Cardiac muscle cell (in vitro differentiated cells and primary cell): ENCODE results near the gene OR13A1. TPM values are rescaled to one million over a fixed set of nuclear protein-coding genes. Genes with fewer than 3 reads are reported as not detected.
"Not testable (repeated sequence)": the region's sequence is repeated elsewhere in the genome, so short reads cannot be mapped to it uniquely, and the experiment has no call there.

ENCODE experiments used
- DNase-seq, 2 donors: peaks; one replicate each; pipeline versions ENCODE4 v3.0.0 to v3.0.0-alpha.2; 2010 to 2017; ENCODE audit warnings: low read depth in 1 of 2, low spot score in 1 of 2
- H3K27ac ChIP-seq: fragments of 200-600 bp; sonication (generic); 2 replicates; pipeline ENCODE4 v1.5.1; 2016
- H3K27me3 ChIP-seq: fragments of 200-600 bp; sonication (generic); 2 replicates; pipeline ENCODE4 v1.6.0; 2016; ENCODE audit warnings: control low read depth
- H3K36me3 ChIP-seq: fragments of 200-600 bp; sonication (generic); 2 replicates; pipeline ENCODE4 v1.5.1; 2016; ENCODE audit warnings: control low read depth
- H3K4me1 ChIP-seq: fragments of 200-600 bp; sonication (generic); 2 replicates; pipeline ENCODE4 v1.8.1; 2017; ENCODE audit warnings: low read depth, mild to moderate bottlenecking, mixed run types
- H3K4me3 ChIP-seq: fragments of 200-600 bp; sonication (generic); 2 replicates; pipeline ENCODE4 v1.5.1; 2016; ENCODE audit warnings: mild to moderate bottlenecking
- H3K9me3 ChIP-seq: fragments of 200-600 bp; sonication (generic); 2 replicates; pipeline ENCODE4 v1.5.1; 2017; ENCODE audit warnings: low read depth, mild to moderate bottlenecking, control low read depth
- polyA plus RNA-seq: library from polyadenylated mRNA; unstranded; fragments of >200 nt; fragmentation: Nextera tagmentation; extraction: Ambion mirVana; gene quantifications from 2 replicates; pipeline ENCODE4 v1.2.1, GENCODE V29; 2016
- total RNA-seq: library from RNA; depleted of rRNA; stranded (reverse); fragments of >200 nt; gene quantifications from 2 replicates; pipeline ENCODE4 v1.2.3, GENCODE V29; 2016
- TF ChIP-seq, protein P1 (sequence below): IDR thresholded peaks from 2 replicates; pipeline ENCODE4 v1.5.1; 2012; ENCODE audit warnings: low read depth, mild to moderate bottlenecking, low read length

The OR13A1 gene
- total and polyA plus RNA-seq, 2 experiments from 2014 or later = 0.15 to 0.38 TPM

GRCh38 chr10:45340420-45340819 is 25.0 kb upstream of the OR13A1 start:
- not testable (repeated sequence) for H3K9me3 ChIP-seq, DNase-seq, H3K4me1 ChIP-seq, H3K27ac ChIP-seq, H3K27me3 ChIP-seq, H3K4me3 ChIP-seq, H3K36me3 ChIP-seq

DNA sequence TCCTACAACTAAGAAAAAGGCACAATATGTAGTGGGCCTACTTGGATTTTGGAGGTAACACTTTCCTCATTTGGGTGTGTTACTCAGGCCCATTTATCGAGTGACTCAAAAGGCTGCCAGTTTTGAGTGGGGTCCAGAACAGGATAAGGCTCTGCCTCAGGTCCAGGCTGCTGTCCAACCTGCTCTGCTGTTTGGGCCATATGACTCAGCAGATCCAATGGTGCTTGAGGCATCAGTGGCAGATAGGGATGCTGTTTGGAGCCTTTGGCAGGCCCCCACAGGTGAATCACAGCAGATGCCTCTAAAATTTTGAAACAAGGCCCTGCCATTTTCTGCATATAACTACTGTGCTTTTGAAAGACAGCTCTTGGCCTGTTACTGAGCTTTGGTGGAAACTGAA is 24.5 kb upstream of the OR13A1 start:
- TF ChIP-seq, protein P1, sequence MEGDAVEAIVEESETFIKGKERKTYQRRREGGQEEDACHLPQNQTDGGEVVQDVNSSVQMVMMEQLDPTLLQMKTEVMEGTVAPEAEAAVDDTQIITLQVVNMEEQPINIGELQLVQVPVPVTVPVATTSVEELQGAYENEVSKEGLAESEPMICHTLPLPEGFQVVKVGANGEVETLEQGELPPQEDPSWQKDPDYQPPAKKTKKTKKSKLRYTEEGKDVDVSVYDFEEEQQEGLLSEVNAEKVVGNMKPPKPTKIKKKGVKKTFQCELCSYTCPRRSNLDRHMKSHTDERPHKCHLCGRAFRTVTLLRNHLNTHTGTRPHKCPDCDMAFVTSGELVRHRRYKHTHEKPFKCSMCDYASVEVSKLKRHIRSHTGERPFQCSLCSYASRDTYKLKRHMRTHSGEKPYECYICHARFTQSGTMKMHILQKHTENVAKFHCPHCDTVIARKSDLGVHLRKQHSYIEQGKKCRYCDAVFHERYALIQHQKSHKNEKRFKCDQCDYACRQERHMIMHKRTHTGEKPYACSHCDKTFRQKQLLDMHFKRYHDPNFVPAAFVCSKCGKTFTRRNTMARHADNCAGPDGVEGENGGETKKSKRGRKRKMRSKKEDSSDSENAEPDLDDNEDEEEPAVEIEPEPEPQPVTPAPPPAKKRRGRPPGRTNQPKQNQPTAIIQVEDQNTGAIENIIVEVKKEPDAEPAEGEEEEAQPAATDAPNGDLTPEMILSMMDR = no peak
- Histone ChIP-seq H3K4me3 (no peak overlapping the region), H3K27ac (no peak overlapping the region), H3K4me1 (no peaks in the 10 kb centered on the region), H3K9me3 (no peaks in the 10 kb centered on the region), H3K36me3 (no peaks in the 10 kb centered on the region), H3K27me3 (no peaks in the 10 kb centered on the region)
- no peak for DNase-seq

GRCh38 chr10:45331824-45332223 is 16.4 kb upstream of the OR13A1 start:
- DNase-seq, H3K9me3 ChIP-seq, H3K36me3 ChIP-seq, H3K4me3 ChIP-seq, H3K27me3 ChIP-seq, H3K27ac ChIP-seq, H3K4me1 ChIP-seq: not testable (repeated sequence)

- not testable (repeated sequence) for DNase-seq, H3K4me1 ChIP-seq, H3K27me3 ChIP-seq, H3K36me3 ChIP-seq, H3K27ac ChIP-seq, H3K4me3 ChIP-seq, H3K9me3 ChIP-seq
Measured at GRCh38 chr10:45326864-45327263, 11.5 kb upstream of the OR13A1 start.

DNA sequence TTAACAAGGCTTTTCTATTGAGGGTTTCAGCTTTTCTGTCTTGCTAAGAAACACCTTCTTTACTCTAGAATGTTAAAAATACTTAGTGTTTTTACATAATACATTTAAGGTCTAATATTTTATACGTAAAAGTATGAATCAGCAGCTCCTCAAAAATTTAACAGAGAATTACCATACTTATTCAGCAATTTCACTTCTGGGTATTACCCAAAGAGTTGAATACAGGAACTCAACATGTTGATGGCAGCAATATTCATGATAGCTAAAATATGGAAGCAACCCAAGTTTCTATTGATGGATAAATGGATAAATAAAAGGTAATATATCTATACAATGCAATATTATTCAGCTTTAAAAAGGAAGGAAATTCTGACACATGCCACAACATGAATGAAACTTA is 9.7 kb upstream of the OR13A1 start:
- no peak for DNase-seq
- no peaks in the 10 kb centered on the region for H3K36me3 ChIP-seq
- no peaks in the 10 kb centered on the region for H3K4me1 ChIP-seq
- no peak overlapping the region for H3K27ac ChIP-seq
- H3K4me3 ChIP-seq = no peak overlapping the region
- H3K27me3 ChIP-seq = no peaks in the 10 kb centered on the region
- no peaks in the 10 kb centered on the region for H3K9me3 ChIP-seq
- TF ChIP-seq, protein P1 = no peak

- no peaks in the 10 kb centered on the region for H3K27me3 ChIP-seq
- no peak overlapping the region for H3K27ac ChIP-seq
- no peaks in the 10 kb centered on the region for H3K36me3 ChIP-seq
- DNase-seq = no peak
- TF ChIP-seq, protein P1 = no peak
- H3K9me3 ChIP-seq = no peaks in the 10 kb centered on the region
- no peaks in the 10 kb centered on the region for H3K4me1 ChIP-seq
- H3K4me3 ChIP-seq = no peak overlapping the region
Measured at GRCh38 chr10:45319702-45320101, 4.3 kb upstream of the OR13A1 start.

- Histone ChIP-seq H3K4me1 (no peaks in the 10 kb centered on the region), H3K36me3 (no peaks in the 10 kb centered on the region), H3K27ac (no peak overlapping the region), H3K27me3 (no peaks in the 10 kb centered on the region), H3K9me3 (no peaks in the 10 kb centered on the region), H3K4me3 (no peak overlapping the region)
- no peak for DNase-seq
- TF ChIP-seq, protein P1 = no peak
Measured at GRCh38 chr10:45313264-45313873, 2.0 kb downstream of the OR13A1 start.
